D721Med (cell line): ENCODE results near the gene TGFBI.

Experiments
- DNase-seq: peaks from one replicate; pipeline ENCODE4 v3.0.0; 2011; ENCODE audit warnings: low spot score; ENCODE audit not compliant: insufficient read length
- FAIRE-seq: peaks from 2 replicates; lab custom pipeline; 2011; peaks lifted over from hg19 to GRCh38; lab: Jason Lieb, UNC
- CTCF ChIP-seq: IDR thresholded peaks from 2 replicates; pipeline ENCODE4 v1.5.1; 2012; ENCODE audit warnings: mild to moderate bottlenecking, control low read depth; ENCODE audit not compliant: insufficient read depth; ENCODE audit errors: missing control alignments

The TGFBI gene

GRCh38 chr5:135995976-135996375, 32.8 kb upstream of the TGFBI start:
- FAIRE-seq (no peak), DNase-seq (no peak)
- TF ChIP-seq CTCF = no peak

GRCh38 chr5:135996611-135997010, 32.2 kb upstream of the TGFBI start:
- no peak for FAIRE-seq
- DNase-seq = no peak
- no peak for TF ChIP-seq CTCF

GRCh38 chr5:135997673-135998335, 31.0 kb upstream of the TGFBI start:
- TF ChIP-seq CTCF = no peak
- no peak for FAIRE-seq
- DNase-seq = no peak

- no peak for DNase-seq
- TF ChIP-seq CTCF = no peak
- no peak for FAIRE-seq
Measured at GRCh38 chr5:135998889-135999288, 29.9 kb upstream of the TGFBI start.

- FAIRE-seq = no peak
- TF ChIP-seq CTCF = no peak
- DNase-seq = no peak
Measured at GRCh38 chr5:135999406-136000139, 29.2 kb upstream of the TGFBI start.

GRCh38 chr5:136000147-136000546, 28.6 kb upstream of the TGFBI start:
- FAIRE-seq (no peak), DNase-seq (no peak)
- no peak for TF ChIP-seq CTCF

- no peak for TF ChIP-seq CTCF
- DNase-seq (no peak), FAIRE-seq (no peak)
Measured at GRCh38 chr5:136000932-136001331, 27.9 kb upstream of the TGFBI start.
